ENCODE data around the gene ZNF133.
"Not testable (repeated sequence)": the region's sequence is repeated elsewhere in the genome, so short reads cannot be mapped to it uniquely, and the experiment has no call there.

The ZNF133 gene

GRCh38 chr20:18287915-18288748 is at the start of gene ZNF133:
TSS of gene ZNF133 (plus strand) at chr20:18288527. CDS start at chr20:18305687, 17,160 bp downstream.
- DNase-seq = peak; percentile 91

GRCh38 chr20:18240997-18241396 is 47.3 kb upstream of the ZNF133 start:
- no peak for DNase-seq

GRCh38 chr20:18243802-18244201 is 44.5 kb upstream of the ZNF133 start:
- no peak for DNase-seq

- DNase-seq = not testable (repeated sequence)
These were observed 39.8 kb upstream of the ZNF133 start for GRCh38 chr20:18248545-18248944.

GRCh38 chr20:18250217-18250616 is 38.1 kb upstream of the ZNF133 start:
- no peak for DNase-seq

- DNase-seq = no peak
These were observed 35.5 kb upstream of the ZNF133 start for GRCh38 chr20:18252597-18253451.

- DNase-seq = no peak
These were observed 33.7 kb upstream of the ZNF133 start for GRCh38 chr20:18254615-18255014.

GRCh38 chr20:18255526-18255925 is 32.8 kb upstream of the ZNF133 start:
- no peak for DNase-seq

GRCh38 chr20:18256440-18257090 is 31.8 kb upstream of the ZNF133 start:
- no peak for DNase-seq

GRCh38 chr20:18258126-18258860 is 30.0 kb upstream of the ZNF133 start:
- DNase-seq = no peak

GRCh38 chr20:18259730-18260129 is 28.6 kb upstream of the ZNF133 start:
- DNase-seq = no peak

GRCh38 chr20:18263723-18264122 is 24.6 kb upstream of the ZNF133 start:
- no peak for DNase-seq

GRCh38 chr20:18265441-18265840 is 22.9 kb upstream of the ZNF133 start:
- no peak for DNase-seq

GRCh38 chr20:18266282-18266681 is 22.0 kb upstream of the ZNF133 start:
- no peak for DNase-seq

GRCh38 chr20:18267815-18268214 is 20.5 kb upstream of the ZNF133 start:
- no peak for DNase-seq

GRCh38 chr20:18271160-18271559 is 17.2 kb upstream of the ZNF133 start:
- DNase-seq = no peak

GRCh38 chr20:18272451-18272850 is 15.9 kb upstream of the ZNF133 start:
- peak; percentile 32 for DNase-seq

- DNase-seq = no peak
These were observed 14.6 kb upstream of the ZNF133 start for GRCh38 chr20:18273738-18274137.

- DNase-seq = not testable (repeated sequence)
These were observed 12.4 kb upstream of the ZNF133 start for GRCh38 chr20:18275960-18276359.

- DNase-seq = peak; percentile 67
These were observed 11.5 kb upstream of the ZNF133 start for GRCh38 chr20:18276821-18277220.

GRCh38 chr20:18279242-18279641 is 9.1 kb upstream of the ZNF133 start:
- DNase-seq = peak; percentile 11

GRCh38 chr20:18284805-18285533 is 3.4 kb upstream of the ZNF133 start:
- no peak for DNase-seq

Measured in EL (cell line).